ENCODE data around the gene YEATS4.

The YEATS4 gene

GRCh38 chr12:69350777-69351176 lies 8.8 kb upstream of the YEATS4 start:
- Histone ChIP-seq H3K27ac (no peak overlapping the region), H3K4me3 (no peak overlapping the region)
- DNase-seq (ENCODE audit: low spot score): no peak
- TF ChIP-seq CTCF (IDR thresholded peaks at IDR 0.05): no peak

- TF ChIP-seq CTCF (IDR thresholded peaks at IDR 0.05): no peak
- Histone ChIP-seq H3K4me3 (no peak overlapping the region), H3K27ac (no peak overlapping the region)
- no peak for DNase-seq (ENCODE audit: low spot score)
Observed at GRCh38 chr12:69351462-69352236, 7.9 kb upstream of the YEATS4 start.

- DNase-seq (ENCODE audit: low spot score): no peak
- TF ChIP-seq CTCF (IDR thresholded peaks at IDR 0.05): no peak
- H3K27ac ChIP-seq: no peak overlapping the region
- H3K4me3 ChIP-seq: no peak overlapping the region
Observed at GRCh38 chr12:69352904-69353303, 6.6 kb upstream of the YEATS4 start.

- H3K4me3 ChIP-seq: no peak overlapping the region
- no peak for DNase-seq (ENCODE audit: low spot score)
- H3K27ac ChIP-seq: no peak overlapping the region
- no peak for TF ChIP-seq CTCF (IDR thresholded peaks at IDR 0.05)
Observed at GRCh38 chr12:69354172-69354555, 5.4 kb upstream of the YEATS4 start.

GRCh38 chr12:69354556-69355187 lies 4.9 kb upstream of the YEATS4 start:
- no peak for TF ChIP-seq CTCF (IDR thresholded peaks at IDR 0.05)
- no peak for DNase-seq (ENCODE audit: low spot score)
- Histone ChIP-seq H3K4me3 (no peak overlapping the region), H3K27ac (no peak overlapping the region)

- no peak for DNase-seq (ENCODE audit: low spot score)
- H3K4me3 ChIP-seq: no peak overlapping the region
- no peak for TF ChIP-seq CTCF (IDR thresholded peaks at IDR 0.05)
- H3K27ac ChIP-seq: no peak overlapping the region
Observed at GRCh38 chr12:69355363-69356028, 4.0 kb upstream of the YEATS4 start.

Data from coronary artery (tissue), 2 donors.